WTC11 (cell line): ENCODE measurements around the gene SLC38A1.

Experiments used
- CTCF ChIP-seq: fragments of 200-600 bp; IDR thresholded peaks from 2 replicates; pipeline ENCODE4 v1.8.0; 2022; ENCODE audit warnings: antibody characterized with exemption
- GTF2I ChIP-seq: fragments of 250-450 bp; sonication (Bioruptor Pico); conservative IDR thresholded peaks from 2 replicates; pipeline ENCODE4 v1.4.0; 2021; ENCODE audit warnings: mild to moderate bottlenecking
- TF ChIP-seq, protein P1 (sequence below): sonication (generic); formaldehyde crosslinking; IDR thresholded peaks from 2 replicates; pipeline ENCODE4 v1.8.0; 2022; ENCODE audit warnings: mild to moderate bottlenecking, missing genetic modification reagents

- TF ChIP-seq CTCF (no peak), GTF2I (CRISPR knock-in tag) (no peak)
- TF ChIP-seq, protein P1, sequence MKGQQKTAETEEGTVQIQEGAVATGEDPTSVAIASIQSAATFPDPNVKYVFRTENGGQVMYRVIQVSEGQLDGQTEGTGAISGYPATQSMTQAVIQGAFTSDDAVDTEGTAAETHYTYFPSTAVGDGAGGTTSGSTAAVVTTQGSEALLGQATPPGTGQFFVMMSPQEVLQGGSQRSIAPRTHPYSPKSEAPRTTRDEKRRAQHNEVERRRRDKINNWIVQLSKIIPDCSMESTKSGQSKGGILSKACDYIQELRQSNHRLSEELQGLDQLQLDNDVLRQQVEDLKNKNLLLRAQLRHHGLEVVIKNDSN (CRISPR knock-in tag), result no peak
Observed at GRCh38 chr12:46233423-46233822, 35.4 kb downstream of the SLC38A1 start.
